DMS 273 treated with DMSO at 0.1 percent for 48 hours (cell line): Measurements from ENCODE around the gene ISY1.
"Not testable (repeated sequence)": the region's sequence is repeated elsewhere in the genome, so short reads cannot be mapped to it uniquely, and the experiment has no call there.

Experiments
- DNase-seq: peaks from one replicate; lab custom pipeline; 2025; lab: John Stamatoyannopoulos, UW

Gene ISY1

GRCh38 chr3:129120254-129121004 is 40.4 kb downstream of the ISY1 start:
- peak; percentile 53 for DNase-seq

GRCh38 chr3:129119365-129120100 is 41.3 kb downstream of the ISY1 start:
- DNase-seq: no peak

DNA sequence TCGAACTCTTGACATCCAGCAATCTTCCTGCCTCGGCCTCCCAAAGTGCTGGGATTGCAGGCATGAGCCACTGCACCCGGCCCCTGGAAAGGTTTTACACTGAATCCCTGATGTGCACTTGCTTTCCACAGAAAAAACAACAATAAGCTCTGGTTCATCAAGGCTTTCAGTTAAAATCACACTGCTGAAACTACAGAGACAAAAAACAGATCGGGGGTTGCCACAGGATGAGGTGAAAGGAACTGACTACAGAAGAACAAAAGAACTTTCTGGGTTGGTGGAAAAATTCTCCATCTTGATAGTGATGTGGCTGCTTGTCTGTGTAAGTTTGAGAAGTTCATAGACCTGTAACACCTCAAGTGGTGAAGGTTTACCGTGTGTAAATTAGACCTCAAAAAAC is 42.1 kb downstream of the ISY1 start:
- DNase-seq: no peak

- DNase-seq: no peak
Observed at GRCh38 chr3:129117134-129117533, 43.7 kb downstream of the ISY1 start.

GRCh38 chr3:129116482-129116946 is 44.3 kb downstream of the ISY1 start:
- no peak for DNase-seq

DNA sequence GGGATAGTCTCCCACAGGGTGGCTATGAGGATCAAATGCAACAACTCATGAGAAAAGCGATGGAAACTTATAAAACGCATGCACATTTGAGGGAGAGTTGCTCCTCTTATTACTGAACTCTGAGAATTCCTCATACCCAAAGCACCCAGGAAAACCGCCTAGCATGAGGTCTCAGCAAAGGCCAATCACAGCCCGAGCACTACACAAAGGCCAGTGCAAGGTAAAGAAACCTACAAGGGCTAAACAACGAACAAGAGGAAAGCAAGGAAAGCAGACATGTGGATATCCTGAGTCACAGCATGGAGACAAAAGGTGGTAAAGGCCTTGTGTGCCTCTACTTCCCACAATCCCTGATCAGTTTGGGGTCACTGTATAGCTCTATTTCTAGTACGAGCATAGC is 46.4 kb downstream of the ISY1 start:
- DNase-seq: no peak

DNA sequence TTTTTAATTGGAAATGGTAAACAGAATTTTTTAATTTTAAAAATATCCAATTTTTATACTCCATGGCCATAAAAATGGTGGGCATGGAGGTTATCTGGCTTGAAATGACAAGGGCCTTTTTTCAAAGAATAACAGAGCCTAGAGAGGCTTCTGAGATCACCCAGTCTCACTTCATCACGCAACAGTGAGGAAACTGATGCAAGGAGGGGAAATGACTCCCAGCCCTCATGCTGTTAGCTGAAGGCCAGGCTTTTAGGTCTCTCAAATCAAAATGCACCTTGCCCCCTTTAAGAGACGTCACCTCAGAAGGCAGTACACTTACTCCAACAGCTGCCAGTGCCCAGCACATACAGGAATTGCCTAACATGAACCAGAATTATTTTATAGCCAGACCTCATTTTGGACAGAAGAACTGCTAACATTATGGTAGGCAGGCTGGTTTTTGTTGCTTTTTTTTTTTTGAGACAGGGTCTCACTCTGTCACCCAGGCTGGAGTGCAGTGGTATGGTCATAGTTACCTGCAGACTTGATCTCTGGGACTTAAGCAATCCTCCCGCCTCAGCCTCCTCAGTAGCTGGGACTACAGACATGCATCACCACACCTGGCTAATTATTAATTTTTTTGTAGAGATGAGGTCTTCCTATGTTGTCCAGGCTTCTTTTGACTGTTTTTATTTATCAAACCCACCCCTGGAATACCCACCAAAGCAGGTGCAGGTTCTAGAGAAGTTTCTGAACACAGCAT is 48.4 kb downstream of the ISY1 start:
- DNase-seq: no peak

- DNase-seq: not testable (repeated sequence)
Observed at GRCh38 chr3:129111076-129111780, 49.6 kb downstream of the ISY1 start.

DNA sequence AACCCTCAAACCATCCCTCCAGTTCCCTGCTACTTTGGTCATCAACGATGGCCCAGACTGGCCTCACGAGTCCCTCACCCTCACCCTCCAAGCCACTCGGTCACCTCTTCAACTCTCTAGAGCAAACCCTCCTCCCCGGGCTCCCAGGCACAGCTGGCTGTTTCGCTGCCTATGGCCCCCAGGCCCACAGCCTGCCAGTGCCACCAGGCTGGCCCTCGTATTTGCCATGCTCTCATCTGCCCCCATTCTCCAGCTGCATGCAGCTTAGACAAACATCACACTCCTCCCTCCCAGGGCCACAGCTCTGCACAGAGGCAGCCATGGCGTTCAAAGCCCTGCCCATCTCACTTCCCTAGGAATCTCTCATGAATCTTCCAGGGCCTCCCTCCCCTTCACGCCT is 53.1 kb downstream of the ISY1 start:
- no peak for DNase-seq

GRCh38 chr3:129106866-129107565 is 53.8 kb downstream of the ISY1 start:
- DNase-seq: no peak

GRCh38 chr3:129106320-129106719 is 54.5 kb downstream of the ISY1 start:
- no peak for DNase-seq

DNA sequence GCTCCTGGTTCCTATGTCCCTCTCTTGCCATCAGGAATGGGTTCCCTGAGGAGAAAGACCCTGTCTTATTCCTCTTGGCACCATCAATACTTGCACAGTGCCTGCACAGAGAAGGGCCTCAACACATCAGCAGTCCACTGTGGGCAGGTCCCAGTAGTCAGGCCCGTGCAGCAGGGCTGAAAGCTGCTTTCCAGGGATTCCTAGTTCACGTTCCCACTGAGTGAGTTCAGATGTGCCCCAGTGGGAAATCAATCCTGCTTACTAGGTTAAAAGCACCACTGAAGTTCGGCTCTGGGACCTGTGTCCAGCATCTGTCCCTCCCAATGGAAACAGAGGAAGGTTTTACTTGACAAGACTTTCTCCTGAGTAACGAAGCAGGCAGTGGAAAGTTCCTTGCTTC is 55.0 kb downstream of the ISY1 start:
- no peak for DNase-seq

DNA sequence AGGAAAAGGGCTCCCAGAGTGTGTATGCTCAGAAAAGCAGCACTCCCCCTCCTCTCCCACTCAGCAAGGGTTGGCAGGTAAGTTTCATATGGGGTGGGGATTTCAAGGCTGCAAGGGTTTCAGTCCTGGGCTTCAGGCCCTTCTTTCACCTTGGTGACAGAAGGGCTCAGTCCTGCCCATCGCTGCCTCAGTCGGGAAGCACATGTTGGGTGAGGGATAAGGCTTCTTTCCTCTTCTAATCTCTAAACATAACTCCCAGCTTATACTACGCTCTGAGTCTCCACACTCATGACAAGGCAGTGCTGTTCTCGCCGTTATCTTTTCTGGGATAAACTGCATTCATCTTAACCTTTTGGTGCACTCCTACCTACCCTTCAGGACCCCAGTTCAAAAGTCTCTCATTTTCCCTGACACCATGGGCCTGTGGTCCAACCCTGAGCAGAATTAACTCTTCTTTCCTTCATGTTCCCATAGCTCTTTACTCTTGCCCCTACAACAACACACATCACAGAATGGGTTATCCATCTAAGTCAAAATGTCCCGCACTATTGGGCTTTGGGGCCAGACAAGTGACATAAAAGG is 56.3 kb downstream of the ISY1 start:
- no peak for DNase-seq

GRCh38 chr3:129104051-129104450 is 56.8 kb downstream of the ISY1 start:
- no peak for DNase-seq

DNA sequence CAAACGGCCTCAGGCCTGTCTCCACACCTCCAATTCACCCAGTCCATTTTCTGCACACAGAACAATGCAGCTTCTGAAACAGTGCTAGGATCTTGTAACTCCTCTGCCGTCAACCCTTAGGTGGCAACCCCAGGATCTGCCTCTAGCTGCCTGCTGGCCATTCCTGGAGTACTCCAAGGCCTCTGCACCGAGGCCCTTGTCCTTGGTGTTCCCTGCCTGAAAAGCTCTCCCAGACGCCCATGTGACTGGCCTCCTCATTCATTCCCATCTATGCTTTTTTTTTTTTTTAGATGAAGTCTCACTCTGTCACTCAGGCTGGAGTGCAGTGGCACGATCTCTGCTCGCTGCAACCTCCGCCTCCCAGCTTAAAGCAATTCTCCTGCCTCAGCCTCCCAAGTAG is 57.6 kb downstream of the ISY1 start:
- no peak for DNase-seq

GRCh38 chr3:129101370-129102138 is 59.3 kb downstream of the ISY1 start:
- DNase-seq: no peak

DNA sequence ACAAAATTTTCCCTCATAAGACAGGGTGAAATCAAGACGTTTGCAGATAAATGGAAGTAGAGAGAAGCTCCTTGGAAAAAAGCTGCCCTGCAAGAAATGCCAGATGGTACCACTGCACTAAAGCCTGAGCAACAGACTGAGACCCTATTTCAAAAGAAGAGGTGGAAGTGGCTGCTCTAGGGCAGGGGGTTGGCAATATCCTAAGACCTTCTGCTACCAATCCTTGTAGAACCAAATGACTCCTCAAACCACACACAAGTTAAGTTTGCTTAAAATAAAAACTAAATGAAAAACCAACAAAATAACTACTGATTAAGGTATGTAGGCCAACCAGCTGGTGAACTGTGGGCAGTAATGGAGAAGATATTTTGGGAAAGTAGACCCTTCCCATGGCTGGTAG is 60.6 kb downstream of the ISY1 start:
- DNase-seq: no peak

DNA sequence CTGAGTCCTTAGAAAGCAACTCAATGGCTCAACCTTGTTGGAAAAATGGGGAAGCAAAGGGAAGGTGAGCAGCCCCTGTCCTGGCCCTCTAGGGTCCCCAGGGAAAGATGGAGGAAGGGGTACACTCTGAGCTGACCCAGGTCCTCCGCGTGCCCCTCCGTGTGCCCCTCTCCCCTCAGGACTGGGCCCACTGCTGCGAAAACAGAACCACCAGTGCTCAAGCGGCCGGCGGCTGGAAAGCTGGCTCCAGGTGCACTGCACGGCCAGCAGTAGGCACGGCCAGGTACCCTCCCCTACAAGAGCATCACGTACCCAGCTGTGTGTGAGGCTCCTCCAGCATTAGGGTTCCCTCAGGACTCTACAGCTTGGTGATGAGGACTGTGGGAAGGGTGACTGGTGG is 65.6 kb downstream of the ISY1 start:
- DNase-seq: no peak

- not testable (repeated sequence) for DNase-seq
Observed at GRCh38 chr3:129088312-129088711, 72.6 kb downstream of the ISY1 start.

DNA sequence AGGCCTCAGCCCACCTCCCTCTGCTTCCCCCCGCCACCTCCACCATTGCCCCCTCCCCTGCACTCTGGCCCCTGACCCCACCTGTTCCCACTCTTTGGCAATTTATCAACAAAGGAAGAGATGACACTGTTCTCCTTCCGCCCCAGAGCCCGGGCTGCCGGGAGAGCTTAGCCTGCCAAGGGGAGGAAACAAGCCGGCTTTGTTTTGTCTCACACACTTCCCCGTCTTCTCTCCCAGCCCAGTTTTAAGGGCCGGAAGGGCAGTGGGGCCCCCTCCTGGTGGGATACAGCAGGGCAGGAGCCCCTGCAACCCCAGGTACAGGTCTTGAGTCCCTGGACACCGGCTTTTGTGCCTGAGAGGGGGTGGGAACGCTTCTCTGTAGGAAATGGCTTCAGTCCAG is 73.0 kb downstream of the ISY1 start:
- not testable (repeated sequence) for DNase-seq
